Epithelial cell of proximal tubule (primary cell): Measurements from ENCODE around the gene PPIL4. TPM values are rescaled to one million over a fixed set of nuclear protein-coding genes. Genes with fewer than 3 reads are reported as not detected.

ENCODE experiments used
- DNase-seq: peaks from one replicate; pipeline ENCODE4 v3.0.0-alpha.2; 2011; ENCODE audit warnings: low read depth
- H3K4me3 ChIP-seq: 2 replicates; pipeline ENCODE4 v1.5.1; 2011; ENCODE audit warnings: low read depth, mild to moderate bottlenecking, low read length
- CTCF ChIP-seq: conservative IDR thresholded peaks from 2 replicates; pipeline ENCODE4 v1.5.1; 2012; ENCODE audit warnings: low read depth, mild to moderate bottlenecking, low read length
- total RNA-seq: library from RNA; depleted of rRNA; stranded (reverse); fragments of >200 nt; gene quantifications from 2 replicates; pipeline ENCODE4 v1.2.3, GENCODE V29; 2015

Gene PPIL4
- total RNA-seq, 1 donor from 2014 or later = 33.0 TPM

DNA sequence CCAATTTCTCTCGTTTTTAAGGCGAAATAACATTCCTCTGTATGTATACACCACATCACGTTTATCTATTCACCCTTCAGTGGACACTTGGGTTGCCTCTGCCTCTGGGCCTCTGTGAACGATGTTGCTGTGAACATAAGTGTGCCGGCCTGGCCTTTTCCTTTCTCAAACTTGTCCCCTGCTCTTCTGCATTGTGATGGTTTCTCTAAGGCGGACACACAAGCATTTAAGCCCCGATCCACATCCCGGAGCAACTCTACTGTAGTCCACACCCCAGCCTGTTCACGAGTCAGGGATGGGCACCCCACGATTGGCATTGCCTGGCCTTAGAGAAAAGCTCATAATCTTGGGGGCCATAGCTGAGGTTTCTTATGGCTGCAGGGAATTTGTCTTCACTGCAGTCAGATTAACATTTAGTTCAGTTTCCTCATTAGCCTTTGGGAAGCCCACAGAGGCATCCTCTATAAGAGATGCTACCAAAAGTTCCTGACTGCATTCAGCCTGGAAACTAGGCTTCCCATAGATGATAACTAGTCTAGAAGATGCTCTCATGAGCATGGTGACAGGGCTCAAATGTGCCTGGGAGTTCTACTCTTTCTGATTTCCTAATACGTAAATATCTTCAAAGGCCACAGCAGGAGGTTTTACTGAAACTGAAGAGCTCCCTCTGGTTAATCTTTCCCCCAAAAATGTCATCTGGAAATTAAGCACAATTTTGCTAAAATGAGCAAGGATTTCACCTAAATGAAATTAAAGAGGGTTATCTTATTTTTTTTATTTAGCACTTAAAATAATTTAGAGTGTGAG, 61.8 kb downstream of the PPIL4 start:
- no peak for TF ChIP-seq CTCF
- H3K4me3 ChIP-seq = no peak overlapping the region
- DNase-seq = no peak

GRCh38 chr6:149483334-149483725, 62.5 kb downstream of the PPIL4 start:
- no peak overlapping the region for H3K4me3 ChIP-seq
- TF ChIP-seq CTCF = no peak
- DNase-seq = no peak

- H3K4me3 ChIP-seq = no peak overlapping the region
- TF ChIP-seq CTCF = no peak
- DNase-seq = no peak
These were observed 63.1 kb downstream of the PPIL4 start for GRCh38 chr6:149482545-149483333.

DNA sequence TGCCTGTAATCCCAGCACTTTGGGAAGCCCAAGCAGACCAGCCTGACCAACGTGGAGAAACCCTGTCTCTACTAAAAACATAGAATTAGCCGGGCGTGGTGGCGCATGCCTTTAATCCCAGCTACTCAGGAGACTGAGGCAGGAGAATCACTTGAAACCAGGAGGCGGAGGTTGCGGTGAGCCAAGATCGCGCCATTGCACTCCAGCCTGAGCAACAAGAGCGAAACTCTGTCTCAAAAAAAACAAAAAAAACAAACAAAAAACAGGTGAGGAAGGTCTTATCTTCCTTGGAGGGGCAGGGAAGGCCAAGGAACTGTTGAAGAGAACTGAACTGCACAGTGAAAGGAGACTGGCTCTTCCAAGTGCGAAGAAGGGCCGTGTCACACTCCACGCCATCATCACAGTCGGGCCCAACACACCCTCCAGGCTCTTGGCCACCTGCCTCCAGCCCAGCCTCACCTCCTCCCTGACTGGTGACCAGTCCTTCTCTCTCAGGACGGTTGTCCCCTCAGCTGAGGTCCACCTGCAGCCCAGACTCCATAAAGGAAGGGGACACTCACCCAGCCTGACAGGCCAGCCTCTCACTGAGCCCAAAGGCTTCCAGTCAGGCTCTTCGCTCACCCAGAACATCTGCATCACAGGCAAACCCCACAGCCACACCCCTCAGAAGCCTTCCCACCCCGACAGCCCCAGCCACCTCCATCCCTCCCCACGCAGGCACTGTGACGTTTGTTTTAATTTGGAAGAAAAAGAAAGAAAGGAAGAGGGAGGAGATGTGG, 65.2 kb downstream of the PPIL4 start:
- no peak for DNase-seq
- no peak overlapping the region for H3K4me3 ChIP-seq
- no peak for TF ChIP-seq CTCF

DNA sequence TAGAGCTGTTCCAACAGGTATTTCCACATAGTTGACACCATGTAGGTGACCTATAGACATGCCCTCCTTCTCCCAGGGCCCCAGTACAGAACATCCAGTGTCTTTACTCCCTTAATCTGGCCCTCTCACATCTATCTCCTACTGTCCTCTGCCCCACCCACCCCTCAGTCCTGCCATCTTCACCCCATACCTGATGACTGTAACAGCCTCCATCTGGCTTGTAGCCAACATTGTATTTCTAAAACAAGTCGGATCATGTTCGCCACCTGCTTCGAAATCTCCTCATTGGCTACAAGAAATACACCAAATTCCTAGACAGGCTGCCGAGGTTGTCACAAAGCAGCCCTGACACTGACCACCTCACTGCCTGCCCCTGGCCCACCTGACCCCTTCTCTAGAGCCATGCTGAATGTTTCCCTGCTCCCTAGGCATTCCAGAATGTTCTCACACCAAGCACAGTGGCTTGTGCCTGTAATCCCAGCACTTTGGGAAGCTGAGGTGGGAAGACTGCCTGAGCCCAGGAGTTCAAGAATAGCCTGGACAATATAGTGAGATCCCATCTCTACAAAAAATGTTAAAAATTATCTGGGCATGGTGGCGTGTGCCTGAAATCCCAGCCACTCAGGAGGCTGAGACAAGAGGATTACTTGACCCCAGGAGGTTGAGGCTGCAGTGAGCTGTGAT, 67.1 kb downstream of the PPIL4 start:
- no peak for DNase-seq
- no peak overlapping the region for H3K4me3 ChIP-seq
- TF ChIP-seq CTCF = no peak

GRCh38 chr6:149477544-149477943, 68.3 kb downstream of the PPIL4 start:
- no peak overlapping the region for H3K4me3 ChIP-seq
- no peak for DNase-seq
- no peak for TF ChIP-seq CTCF
